SK-N-MC (cell line): ENCODE measurements around the gene KRTAP10-4.

Experiments
- DNase-seq: peaks from one replicate; pipeline ENCODE4 v3.0.0-alpha.2; 2011; ENCODE audit warnings: low read depth, low spot score
- H3K27ac ChIP-seq: fragments of 200-600 bp; sonication (generic); 2 replicates; pipeline ENCODE4 v1.5.1; 2016; ENCODE audit warnings: mixed run types
- H3K36me3 ChIP-seq: fragments of 200-600 bp; sonication (generic); 2 replicates; pipeline ENCODE4 v1.6.1; 2017; ENCODE audit warnings: antibody characterized with exemption, low read length, mixed read lengths; ENCODE audit not compliant: insufficient read depth
- H3K4me3 ChIP-seq: fragments of 200-600 bp; sonication (generic); 2 replicates; pipeline ENCODE4 v1.5.1; 2016
- H3K9ac ChIP-seq: fragments of 200-600 bp; sonication (generic); 2 replicates; pipeline ENCODE4 v1.8.0; 2017; ENCODE audit warnings: mixed run types, mixed read lengths; ENCODE audit not compliant: insufficient read length
- H3K9me3 ChIP-seq: fragments of 200-600 bp; sonication (generic); 2 replicates; pipeline ENCODE4 v1.6.1; 2017; ENCODE audit warnings: low read depth, mild to moderate bottlenecking, antibody characterized with exemption, low read length, moderate library complexity, mixed read lengths
- EZH2 ChIP-seq: fragments of 200-600 bp; sonication (generic); IDR thresholded peaks from one replicate; pipeline ENCODE4 v1.6.1; 2017; ENCODE audit warnings: antibody characterized with exemption
- FOXP2 ChIP-seq: optimal IDR thresholded peaks from 2 replicates; pipeline ENCODE3; 2011; ENCODE audit warnings: mild to moderate bottlenecking, moderate library complexity; ENCODE audit not compliant: insufficient read depth; ENCODE audit errors: extremely low read length, control extremely low read depth
- POLR2AphosphoS5 ChIP-seq: IDR thresholded peaks from 2 replicates; pipeline ENCODE4 v1.6.1; 2012; ENCODE audit warnings: mild to moderate bottlenecking, low read depth, low read length, borderline replicate concordance

The KRTAP10-4 gene

DNA sequence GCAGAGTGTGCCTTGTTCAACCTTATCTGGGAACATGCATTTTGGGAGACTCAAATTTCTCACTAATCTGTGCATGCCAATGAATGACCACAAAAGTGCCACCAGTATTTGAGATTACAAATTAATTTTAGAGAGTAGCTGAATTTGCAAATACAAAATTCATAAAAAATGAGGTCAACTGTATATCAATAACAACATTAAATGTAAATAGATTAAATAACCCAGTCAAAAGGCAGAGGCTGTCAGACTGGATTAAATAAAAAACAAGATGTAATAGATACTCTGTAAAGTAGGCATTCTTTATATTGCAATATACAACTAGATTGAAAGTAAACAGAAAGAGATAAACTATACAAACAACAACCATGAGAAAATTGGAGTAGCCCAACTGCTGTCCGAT, 9.4 kb upstream of the KRTAP10-4 start:
- TF ChIP-seq EZH2: no peak
- no peak for TF ChIP-seq POLR2AphosphoS5
- TF ChIP-seq FOXP2: no peak
- DNase-seq: no peak
- H3K9ac ChIP-seq: no peak overlapping the region
- H3K9me3 ChIP-seq: peaks cover 8% of the 10 kb centered on the region; the same call in 1 of the 2 replicates
- no peak overlapping the region for H3K27ac ChIP-seq
- no peak overlapping the region for H3K4me3 ChIP-seq
- H3K36me3 ChIP-seq: peaks cover 37% of the 10 kb centered on the region

DNA sequence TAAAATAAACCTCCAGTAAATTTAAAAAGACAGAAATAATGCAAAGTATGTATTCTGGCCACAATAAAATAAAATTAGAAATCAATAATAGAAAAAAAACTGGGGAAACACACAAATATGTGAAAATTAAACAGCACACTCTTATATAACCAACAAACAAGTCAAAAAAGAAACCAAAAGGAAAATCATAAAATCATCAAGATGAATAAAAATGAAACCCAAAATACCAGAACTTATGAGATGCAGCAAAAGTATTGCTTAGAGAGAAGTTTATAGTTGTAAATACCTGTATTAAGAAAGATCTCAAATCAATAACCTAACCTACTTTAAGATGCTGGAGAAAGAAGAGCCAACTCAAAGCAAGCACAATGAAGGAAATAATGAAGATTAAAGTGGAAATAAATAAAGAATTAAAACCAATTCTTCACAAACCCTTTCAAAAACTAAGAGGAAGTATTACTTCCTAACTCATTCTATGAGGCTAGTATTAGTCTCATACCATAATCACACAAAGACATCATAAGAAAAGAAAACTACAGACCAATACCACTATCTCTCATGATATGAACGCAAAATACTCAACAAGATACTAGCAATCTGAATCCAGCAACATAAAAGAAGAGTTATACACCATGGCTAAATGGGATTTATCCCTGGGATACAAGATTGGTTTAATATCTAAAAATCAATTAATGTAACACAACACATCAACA, 8.5 kb upstream of the KRTAP10-4 start:
- Histone ChIP-seq H3K4me3 (no peak overlapping the region), H3K9me3 (peaks cover 8% of the 10 kb centered on the region; the same call in 1 of the 2 replicates), H3K27ac (no peak overlapping the region), H3K9ac (no peak overlapping the region), H3K36me3 (peaks cover 37% of the 10 kb centered on the region)
- no peak for TF ChIP-seq FOXP2
- no peak for TF ChIP-seq EZH2
- no peak for TF ChIP-seq POLR2AphosphoS5
- no peak for DNase-seq

DNA sequence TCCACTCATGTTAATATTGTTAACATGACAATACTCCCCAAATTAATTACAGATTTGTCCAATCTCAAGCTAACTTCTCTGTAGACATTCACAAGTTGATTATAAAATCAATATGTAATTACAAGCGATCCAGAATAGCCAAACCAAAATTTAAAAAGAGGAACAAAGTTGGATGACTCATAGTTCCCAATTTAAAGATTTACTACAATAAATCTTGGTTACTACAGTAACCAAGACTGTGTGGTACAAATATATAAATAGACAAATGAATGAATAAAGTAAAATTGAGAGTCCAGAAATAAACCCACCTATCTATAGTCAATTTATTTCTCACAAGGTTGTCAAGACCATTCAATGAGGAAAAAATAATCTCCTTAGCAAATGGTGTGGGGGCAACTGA, 7.1 kb upstream of the KRTAP10-4 start:
- TF ChIP-seq FOXP2: no peak
- Histone ChIP-seq H3K4me3 (no peak overlapping the region), H3K9me3 (peaks cover 8% of the 10 kb centered on the region; the same call in 1 of the 2 replicates), H3K36me3 (peaks cover 37% of the 10 kb centered on the region), H3K27ac (no peak overlapping the region), H3K9ac (no peak overlapping the region)
- DNase-seq: no peak

DNA sequence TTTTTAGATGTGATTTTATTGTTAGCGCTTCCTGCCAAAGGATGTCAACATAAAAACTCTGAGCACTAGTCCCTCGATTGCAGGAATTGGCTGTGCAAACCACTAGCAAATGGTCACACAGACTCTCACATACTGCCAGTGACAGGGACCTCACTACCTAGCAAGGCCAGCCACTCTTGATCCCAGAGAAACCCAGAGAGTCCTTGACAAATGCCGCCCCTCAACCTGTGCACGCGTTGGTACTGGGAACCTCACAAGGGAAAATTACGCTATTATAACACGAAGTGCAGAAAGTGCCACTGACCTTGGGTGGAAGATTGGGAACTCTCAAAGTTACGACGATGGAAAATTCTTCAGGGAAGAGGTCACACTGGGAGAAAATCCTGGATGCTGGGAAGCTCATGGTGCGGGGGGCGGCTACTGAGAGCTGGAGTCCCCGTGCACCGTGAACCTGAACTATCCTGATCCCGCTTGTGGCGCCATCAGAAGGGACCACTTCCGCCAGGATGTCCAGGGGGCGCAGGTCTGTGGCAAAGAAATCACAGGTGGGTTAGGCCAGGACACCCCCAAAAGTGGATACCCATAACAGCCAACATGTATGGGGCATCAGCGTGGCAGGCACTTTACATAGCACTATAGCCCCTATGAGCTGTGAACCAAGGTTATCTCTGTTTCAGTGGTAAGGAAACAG, 5.9 kb upstream of the KRTAP10-4 start:
- Histone ChIP-seq H3K4me3 (no peak overlapping the region), H3K36me3 (peaks cover 36% of the 10 kb centered on the region), H3K27ac (no peak overlapping the region), H3K9ac (no peak overlapping the region), H3K9me3 (peaks cover 6% of the 10 kb centered on the region; the same call in 1 of the 2 replicates)
- TF ChIP-seq FOXP2 (no peak), POLR2AphosphoS5 (no peak), EZH2 (no peak)
- no peak for DNase-seq

DNA sequence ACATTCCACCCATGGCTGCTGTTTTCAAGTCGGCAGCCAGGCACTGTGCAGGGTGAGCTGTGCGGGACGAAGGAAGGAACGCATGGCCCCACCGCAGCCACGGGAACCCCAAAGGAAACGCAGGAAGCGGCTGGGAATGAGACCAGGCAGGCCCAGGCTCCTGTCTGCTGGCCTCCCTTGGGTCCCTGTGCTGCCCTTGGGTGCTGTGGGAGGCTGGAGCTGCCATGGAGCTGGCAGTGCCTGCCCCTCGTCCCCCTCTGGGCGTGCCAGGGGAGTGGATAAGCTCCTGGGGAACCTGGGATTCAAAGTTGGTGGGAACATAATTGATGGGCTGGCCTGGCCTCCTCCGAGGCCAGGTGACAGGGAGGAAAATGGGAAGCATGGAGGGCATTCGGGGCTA, 5.3 kb upstream of the KRTAP10-4 start:
- Histone ChIP-seq H3K27ac (no peak overlapping the region), H3K9me3 (peaks cover 5% of the 10 kb centered on the region; the same call in 1 of the 2 replicates), H3K9ac (no peak overlapping the region), H3K4me3 (no peak overlapping the region), H3K36me3 (peaks cover 32% of the 10 kb centered on the region)
- no peak for DNase-seq
- no peak for TF ChIP-seq EZH2
- TF ChIP-seq FOXP2: no peak
- no peak for TF ChIP-seq POLR2AphosphoS5

DNA sequence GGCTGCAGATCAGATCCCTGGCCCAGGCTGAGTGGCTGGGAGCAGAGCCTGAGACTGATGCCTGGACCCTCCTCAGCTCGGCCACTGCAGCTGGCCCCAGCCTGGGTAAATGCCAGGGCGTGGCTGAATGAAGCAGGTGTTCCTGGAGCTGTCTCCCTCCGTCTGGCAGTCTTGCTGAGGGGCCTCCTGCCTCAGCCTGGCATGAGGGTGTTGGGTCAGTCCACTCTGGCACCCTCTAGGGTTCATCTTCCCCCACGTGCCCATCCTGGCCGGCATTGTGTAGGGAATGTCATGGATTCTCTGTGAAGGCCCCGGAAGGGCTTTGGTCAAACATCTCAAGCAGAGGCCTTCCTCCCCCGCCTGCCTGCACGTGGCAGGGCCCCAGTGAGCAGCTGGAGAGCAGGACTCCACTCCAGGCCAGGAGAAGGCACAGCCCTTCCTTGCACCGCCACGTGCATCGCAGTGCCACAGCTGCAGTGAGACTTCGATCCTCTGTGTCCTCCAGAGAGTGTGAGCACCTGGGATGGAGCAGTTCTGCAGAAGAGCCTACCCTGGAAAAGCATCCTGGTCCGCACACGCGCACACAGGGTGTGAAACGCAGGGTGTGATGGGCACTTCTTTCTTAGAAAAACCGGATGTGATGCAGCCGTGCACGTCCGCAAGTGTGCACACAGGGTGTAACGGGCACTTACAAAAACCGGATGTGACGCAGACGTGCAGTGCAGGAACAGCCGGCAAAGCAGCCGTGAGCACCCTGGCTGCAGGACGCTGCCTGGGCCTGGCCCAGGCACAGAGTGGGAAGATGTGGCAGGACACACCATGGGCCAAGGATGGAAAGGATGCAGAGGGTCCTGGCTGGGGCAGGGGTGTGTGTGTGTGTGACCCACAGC, 4.6 kb upstream of the KRTAP10-4 start:
- H3K27ac ChIP-seq: no peak overlapping the region
- H3K9me3 ChIP-seq: peaks cover 5% of the 10 kb centered on the region; the same call in 1 of the 2 replicates
- DNase-seq: no peak
- TF ChIP-seq FOXP2 (no peak), POLR2AphosphoS5 (no peak), EZH2 (no peak)
- H3K4me3 ChIP-seq: no peak overlapping the region
- no peak overlapping the region for H3K9ac ChIP-seq
- peaks cover 25% of the 10 kb centered on the region for H3K36me3 ChIP-seq

DNA sequence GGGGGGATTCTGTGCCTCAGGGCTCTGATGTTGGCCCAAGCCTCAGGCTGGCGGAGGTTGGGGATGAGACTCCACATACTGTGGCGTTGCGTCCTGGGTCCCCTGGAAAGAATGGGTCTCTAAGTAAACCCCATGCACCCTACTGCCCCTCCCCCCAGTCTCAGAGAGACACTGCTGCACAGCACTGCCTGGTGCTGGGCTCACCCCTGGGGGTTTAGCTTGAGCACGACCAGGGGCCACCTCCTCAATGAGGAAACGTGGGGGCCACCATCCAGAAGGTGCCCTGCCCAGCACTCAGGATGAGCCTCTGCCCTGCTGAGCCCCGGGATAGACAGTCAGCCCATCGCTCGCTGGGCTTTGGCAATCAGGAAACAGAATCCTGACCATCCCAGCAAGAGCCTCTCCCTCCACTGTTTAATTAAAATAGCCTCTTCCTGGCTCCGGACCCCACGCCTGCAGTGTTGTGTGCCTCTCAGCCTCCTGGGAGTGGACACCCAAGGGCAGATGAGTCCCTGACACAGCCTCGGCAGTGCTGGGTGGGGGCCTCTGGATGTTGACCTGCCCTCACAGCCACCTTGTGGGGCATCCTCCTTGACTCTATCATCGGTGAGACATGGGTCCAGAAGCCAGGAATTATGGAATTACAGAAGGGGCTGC, 3.5 kb upstream of the KRTAP10-4 start:
- peaks cover 3% of the 10 kb centered on the region; the same call in 1 of the 2 replicates for H3K9me3 ChIP-seq
- TF ChIP-seq FOXP2: no peak
- TF ChIP-seq EZH2: no peak
- no peak overlapping the region for H3K9ac ChIP-seq
- no peak overlapping the region for H3K27ac ChIP-seq
- H3K36me3 ChIP-seq: peaks cover 19% of the 10 kb centered on the region
- no peak overlapping the region for H3K4me3 ChIP-seq
- no peak for DNase-seq

DNA sequence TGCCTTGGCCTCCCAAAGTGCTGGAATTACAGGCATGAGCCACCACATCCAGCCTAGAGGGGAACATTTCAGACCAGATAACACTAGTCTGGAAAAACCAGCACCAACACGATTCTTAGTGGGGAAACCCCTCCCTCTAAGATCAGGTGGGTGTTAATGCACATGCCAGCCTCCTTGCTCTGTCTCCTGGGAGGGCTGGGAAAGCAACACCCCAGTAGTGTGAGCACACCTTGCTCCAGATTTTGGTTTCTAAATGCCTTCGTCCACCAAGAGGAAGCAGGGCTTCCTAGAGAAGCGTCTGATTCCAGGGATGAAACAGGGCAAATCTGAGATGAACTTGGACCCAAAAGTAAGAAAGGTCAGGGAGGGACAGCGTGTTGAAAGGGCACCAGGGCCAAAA, 2.2 kb upstream of the KRTAP10-4 start:
- H3K27ac ChIP-seq: no peak overlapping the region
- no peak for TF ChIP-seq POLR2AphosphoS5
- no peak for TF ChIP-seq FOXP2
- no peak for TF ChIP-seq EZH2
- no peak overlapping the region for H3K9ac ChIP-seq
- peaks cover 15% of the 10 kb centered on the region; the same call in 1 of the 2 replicates for H3K36me3 ChIP-seq
- no peak overlapping the region for H3K4me3 ChIP-seq
- DNase-seq: no peak
- no peaks in the 10 kb centered on the region for H3K9me3 ChIP-seq
